H1 (cell line): ENCODE results near the gene REPIN1. TPM values are rescaled to one million over a fixed set of nuclear protein-coding genes. Genes with fewer than 3 reads are reported as not detected.

Experiments
- CHD2 ChIP-seq: IDR thresholded peaks from 2 replicates; pipeline ENCODE4 v1.6.1; 2012; ENCODE audit warnings: low read length, improper control_type of control experiment
- E2F6 ChIP-seq: IDR thresholded peaks from 2 replicates; pipeline ENCODE4 v1.6.1; 2012; ENCODE audit warnings: inconsistent platforms
- KDM4A ChIP-seq: IDR thresholded peaks from one replicate; pipeline ENCODE4 v1.7.1; 2012; ENCODE audit warnings: low read depth, mild to moderate bottlenecking, moderate library complexity, low read length, inconsistent platforms; ENCODE audit not compliant: severe bottlenecking
- POLR2AphosphoS5 ChIP-seq: IDR thresholded peaks from 2 replicates; pipeline ENCODE4 v1.6.1; 2011; ENCODE audit warnings: low read depth, low read length
- RNF2 ChIP-seq: fragments of 200-900, 300-1000 bp; sonication (generic); IDR thresholded peaks from 2 replicates; pipeline ENCODE4 v1.7.1; 2016; ENCODE audit warnings: borderline replicate concordance, low read depth, mild to moderate bottlenecking, antibody characterized with exemption, low read length; ENCODE audit not compliant: poor library complexity, severe bottlenecking; ENCODE audit errors: missing control alignments
- polyA plus RNA-seq, 7 experiments: library from polyadenylated mRNA; depleted of rRNA in 3 of 7; stranded (reverse) in 5 of 7; unstranded in 2 of 7; fragments of >200 nt in 5 of 7; fragments of 200-250 nt in 2 of 7; gene quantifications; 1 replicate in 5 of 7; 2 replicates in 1 of 7; 4 replicates in 1 of 7; pipeline versions ENCODE4 v1.2.1 to v1.2.3, GENCODE V29; 2011 to 2013; ENCODE audit warnings: missing spikeins in 2 of 7, mixed read lengths in 2 of 7
- total RNA-seq: library from RNA; stranded (reverse); fragmentation: NEBNext Ultra II Directional; extraction: Animal tissue kit (Norgen Biotek cat#: 25700); gene quantifications from 2 replicates; pipeline ENCODE4 v1.2.1, GENCODE V29; 2021

Gene REPIN1
- total and polyA plus RNA-seq, 2 of the 8 experiments (the other 6 are each of a cell fraction or from before 2014, with no cell fraction given) = 98.6 to 125 TPM

- no peak for TF ChIP-seq RNF2
- TF ChIP-seq E2F6 = no peak
- TF ChIP-seq KDM4A = no peak
- no peak for TF ChIP-seq POLR2AphosphoS5
- TF ChIP-seq CHD2 = no peak
- TF ChIP-seq, all 59 proteins: peak for 0
These were observed 3.8 kb downstream of the REPIN1 start (continued) for GRCh38 chr7:150372271-150373048.
